Mesenchymal stem cell (in vitro differentiated cells and primary cell): ENCODE data around the gene CNTROB.

ENCODE experiments used
- DNase-seq: peaks from one replicate; pipeline ENCODE4 v3.0.0-alpha.2; 2013
- H2AFZ ChIP-seq: one replicate; pipeline ENCODE4 v1.6.1; 2013; ENCODE audit warnings: low read depth, mild to moderate bottlenecking, control low read depth, inconsistent platforms, low read length, moderate library complexity
- H2AK5ac ChIP-seq: 2 replicates; pipeline ENCODE4 v1.6.1; 2013; ENCODE audit warnings: low read length, moderate library complexity, mild to moderate bottlenecking, inconsistent platforms; ENCODE audit not compliant: severe bottlenecking
- H2BK120ac ChIP-seq: one replicate; pipeline ENCODE4 v1.6.1; 2013; ENCODE audit warnings: low read depth, mild to moderate bottlenecking, inconsistent platforms, low read length, moderate library complexity
- H2BK12ac ChIP-seq, 2 experiments: one replicate each; pipeline ENCODE4 v1.6.1; 2013; ENCODE audit warnings: inconsistent platforms in 2 of 2, low read length in 2 of 2, mild to moderate bottlenecking in 2 of 2, moderate library complexity in 2 of 2, control low read depth in 1 of 2
- H2BK15ac ChIP-seq: one replicate; pipeline ENCODE4 v1.6.1; 2013; ENCODE audit warnings: mild to moderate bottlenecking, low read depth, inconsistent platforms; ENCODE audit not compliant: poor library complexity, severe bottlenecking
- H2BK5ac ChIP-seq: 2 replicates; pipeline ENCODE4 v1.6.1; 2013; ENCODE audit warnings: low read depth, mild to moderate bottlenecking, low read length, control low read depth, inconsistent platforms; ENCODE audit not compliant: poor library complexity, severe bottlenecking
- H3K14ac ChIP-seq, 2 experiments: one replicate each; pipeline ENCODE4 v1.6.1; 2013; ENCODE audit warnings: inconsistent platforms in 2 of 2, low read length in 2 of 2, control low read depth in 1 of 2, mild to moderate bottlenecking in 1 of 2, moderate library complexity in 1 of 2
- H3K18ac ChIP-seq, 2 experiments: one replicate each; pipeline ENCODE4 v1.6.1; 2013; ENCODE audit warnings: inconsistent platforms in 2 of 2, low read length in 2 of 2, control low read depth in 1 of 2, low read depth in 1 of 2, mild to moderate bottlenecking in 1 of 2
- H3K23ac ChIP-seq, 2 experiments: one replicate each; pipeline ENCODE4 v1.6.1; 2013; ENCODE audit warnings: inconsistent platforms in 2 of 2, low read length in 2 of 2, mild to moderate bottlenecking in 2 of 2, moderate library complexity in 2 of 2, control low read depth in 1 of 2
- H3K27ac ChIP-seq: 2 replicates; pipeline ENCODE4 v1.5.1; 2013; ENCODE audit warnings: mild to moderate bottlenecking, moderate library complexity, low read length, control low read depth, inconsistent platforms; ENCODE audit not compliant: poor library complexity, severe bottlenecking
- H3K27me3 ChIP-seq, 2 experiments: 2 replicates each; pipeline versions ENCODE4 v1.6.1 to v1.7.0; 2013; ENCODE audit warnings: low read length in 2 of 2, mild to moderate bottlenecking in 2 of 2, moderate library complexity in 2 of 2, control low read depth in 1 of 2, inconsistent platforms in 1 of 2; ENCODE audit not compliant: control insufficient read depth in 1 of 2, insufficient read depth in 1 of 2
- H3K36me3 ChIP-seq, 2 experiments: 2 replicates each; pipeline versions ENCODE4 v1.6.1 to v1.7.0; 2013; ENCODE audit warnings: low read length in 2 of 2, control low read depth in 1 of 2, inconsistent platforms in 1 of 2, low read depth in 1 of 2, mild to moderate bottlenecking in 1 of 2; ENCODE audit not compliant: insufficient read depth in 2 of 2, control insufficient read depth in 1 of 2
- H3K4ac ChIP-seq, 2 experiments: one replicate each; pipeline ENCODE4 v1.6.1; 2013; ENCODE audit warnings: inconsistent platforms in 2 of 2, low read length in 2 of 2, mild to moderate bottlenecking in 2 of 2, moderate library complexity in 2 of 2, control low read depth in 1 of 2, low read depth in 1 of 2
- H3K4me1 ChIP-seq: 2 replicates; pipeline ENCODE4 v1.6.1; 2013; ENCODE audit warnings: low read depth, low read length, control low read depth; ENCODE audit not compliant: control insufficient read depth, insufficient read depth
- H3K4me2 ChIP-seq: 2 replicates; pipeline ENCODE4 v1.6.1; 2013; ENCODE audit warnings: low read length, mild to moderate bottlenecking, inconsistent platforms; ENCODE audit not compliant: poor library complexity, severe bottlenecking
- H3K4me3 ChIP-seq, 2 experiments: 2 replicates each; pipeline versions ENCODE4 v1.5.1 to v1.7.0; 2013; ENCODE audit warnings: low read length in 2 of 2, mild to moderate bottlenecking in 2 of 2, control low read depth in 1 of 2, low read depth in 1 of 2; ENCODE audit not compliant: insufficient read depth in 1 of 2
- H3K79me1 ChIP-seq: replicated peaks from 2 replicates; pipeline ENCODE4 v1.6.1; 2013; ENCODE audit warnings: mild to moderate bottlenecking, control low read depth, low read length, inconsistent platforms; ENCODE audit not compliant: poor library complexity, severe bottlenecking
- H3K9ac ChIP-seq: 2 replicates; pipeline ENCODE4 v1.7.0; 2013; ENCODE audit warnings: mild to moderate bottlenecking, low read length, moderate library complexity
- H3K9me3 ChIP-seq: 2 replicates; pipeline ENCODE4 v1.7.0; 2013; ENCODE audit warnings: mild to moderate bottlenecking, low read length; ENCODE audit not compliant: control insufficient read depth
- H4K8ac ChIP-seq: one replicate; pipeline ENCODE4 v1.6.1; 2013; ENCODE audit warnings: inconsistent platforms, mild to moderate bottlenecking, low read length, moderate library complexity
- H4K91ac ChIP-seq: one replicate; pipeline ENCODE4 v1.6.1; 2013; ENCODE audit warnings: mild to moderate bottlenecking, low read length, inconsistent platforms
- WGBS: methylation state at CpG from one replicate; pipeline ENCODE4 v1.1.7; 2013; ENCODE audit warnings: mixed read lengths; 5-methylcytosine and 5-hydroxymethylcytosine counted together

CNTROB gene

GRCh38 chr17:7915179-7915610 is 16.8 kb upstream of the CNTROB start:
- no peak overlapping the region for H3K27ac ChIP-seq
- no peaks in the 10 kb centered on the region for H3K27me3 ChIP-seq
- no peak overlapping the region for H2BK120ac ChIP-seq
- peak overlapping the region; percentile 62 for H2AFZ ChIP-seq
- no peak overlapping the region for H4K91ac ChIP-seq
- peaks cover 3% of the 10 kb centered on the region for H3K79me1 ChIP-seq
- 28% methylated on average over 11 of the region's 15 CpGs for WGBS
- peak overlapping the region in 1 of 2 experiments; percentile 66 for H3K14ac ChIP-seq
- peak overlapping the region in 1 of 2 experiments; percentile 79 for H3K23ac ChIP-seq
- peaks cover 15% of the 10 kb centered on the region for H3K4me1 ChIP-seq
- H3K9me3 ChIP-seq: no peaks in the 10 kb centered on the region
- no peak overlapping the region for H2BK15ac ChIP-seq
- H3K4ac ChIP-seq: peak overlapping the region in 1 of 2 experiments; percentile 55
- DNase-seq: no peak
- H4K8ac ChIP-seq: no peak overlapping the region
- peaks cover 23 to 26% of the 10 kb centered on the region in 2 experiments for H3K36me3 ChIP-seq
- H2AK5ac ChIP-seq: no peak overlapping the region
- peak overlapping the region; percentile 48 to 86 for H3K4me3 ChIP-seq
- H2BK12ac ChIP-seq: peak overlapping the region in 1 of 2 experiments; percentile 37
- peak overlapping the region; percentile 82 for H3K4me2 ChIP-seq
- H2BK5ac ChIP-seq: no peak overlapping the region
- peak overlapping the region in 1 of 2 experiments; percentile 96 for H3K18ac ChIP-seq
- H3K9ac ChIP-seq: peak overlapping the region; percentile 89

GRCh38 chr17:7915611-7916384 is 16.2 kb upstream of the CNTROB start, which contains the start of gene RNF227:
TSS of gene RNF227 (minus strand) at chr17:7916289. CDS start at chr17:7916195, 94 bp downstream.
- H3K27ac ChIP-seq: peak within 1 kb of the TSS; percentile 4
- peak within 1 kb of the TSS; percentile 93 for H4K91ac ChIP-seq
- H2BK15ac ChIP-seq: peak within 1 kb of the TSS; percentile 96
- H4K8ac ChIP-seq: peak within 1 kb of the TSS; percentile 99
- H3K18ac ChIP-seq: peak within 1 kb of the TSS; percentile 96 to 99
- peak within 1 kb of the TSS in 1 of 2 experiments; percentile 98 for H3K14ac ChIP-seq
- no peaks in the 10 kb centered on the region for H3K27me3 ChIP-seq
- peaks cover 15% of the 10 kb centered on the region for H3K4me1 ChIP-seq
- H3K4ac ChIP-seq: peak within 1 kb of the TSS; percentile 95 to 98
- 2% methylated on average over 96 of the region's 100 CpGs for WGBS
- peak within 1 kb of the TSS; percentile 8 to 81 for H2BK12ac ChIP-seq
- DNase-seq: peak; percentile 96
- H3K79me1 ChIP-seq: peaks cover 2% of the 10 kb centered on the region
- peak within 1 kb of the TSS; percentile 89 for H3K9ac ChIP-seq
- peaks cover 17 to 19% of the 10 kb centered on the region in 2 experiments for H3K36me3 ChIP-seq
- H2AFZ ChIP-seq: peak within 1 kb of the TSS; percentile 92
- peak within 1 kb of the TSS; percentile 90 for H2BK120ac ChIP-seq
- peak within 1 kb of the TSS; percentile 89 for H3K4me2 ChIP-seq
- H2BK5ac ChIP-seq: no peak within 1 kb of the TSS
- no peak within 1 kb of the TSS for H2AK5ac ChIP-seq
- H3K9me3 ChIP-seq: no peaks in the 10 kb centered on the region
- H3K23ac ChIP-seq: peak within 1 kb of the TSS in 1 of 2 experiments; percentile 92
- H3K4me3 ChIP-seq: peak within 1 kb of the TSS; percentile 48 to 86

GRCh38 chr17:7916385-7916682 is 15.7 kb upstream of the CNTROB start:
- peak overlapping the region; percentile 89 for H3K9ac ChIP-seq
- no peak overlapping the region for H3K14ac ChIP-seq
- no peak overlapping the region for H2BK5ac ChIP-seq
- H2BK15ac ChIP-seq: peak overlapping the region; percentile 96
- peaks cover 2% of the 10 kb centered on the region for H3K79me1 ChIP-seq
- peak overlapping the region; percentile 89 for H3K4me2 ChIP-seq
- no peaks in the 10 kb centered on the region for H3K9me3 ChIP-seq
- H3K23ac ChIP-seq: no peak overlapping the region
- H4K8ac ChIP-seq: peak overlapping the region; percentile 99
- H3K18ac ChIP-seq: peak overlapping the region; percentile 96 to 99
- no peak for DNase-seq
- peaks cover 12 to 14% of the 10 kb centered on the region in 2 experiments for H3K36me3 ChIP-seq
- H2AK5ac ChIP-seq: no peak overlapping the region
- peak overlapping the region; percentile 95 to 98 for H3K4ac ChIP-seq
- peak overlapping the region; percentile 20 to 75 for H3K4me3 ChIP-seq
- peak overlapping the region; percentile 92 for H2AFZ ChIP-seq
- H2BK12ac ChIP-seq: no peak overlapping the region
- H3K27ac ChIP-seq: no peak overlapping the region
- 58% methylated on average over 15 of the region's 15 CpGs for WGBS
- H3K4me1 ChIP-seq: peaks cover 15% of the 10 kb centered on the region
- H2BK120ac ChIP-seq: no peak overlapping the region
- H4K91ac ChIP-seq: peak overlapping the region; percentile 93
- H3K27me3 ChIP-seq: no peaks in the 10 kb centered on the region

GRCh38 chr17:7916808-7917207 is 15.2 kb upstream of the CNTROB start:
- peak overlapping the region; percentile 1 for H4K8ac ChIP-seq
- no peak overlapping the region for H2AK5ac ChIP-seq
- H3K9ac ChIP-seq: peak overlapping the region; percentile 89
- DNase-seq: peak; percentile 2
- no peak overlapping the region for H3K23ac ChIP-seq
- no peak overlapping the region for H3K18ac ChIP-seq
- H2BK12ac ChIP-seq: no peak overlapping the region
- no peak overlapping the region for H3K27ac ChIP-seq
- no peaks in the 10 kb centered on the region for H3K27me3 ChIP-seq
- H3K79me1 ChIP-seq: peaks cover 2% of the 10 kb centered on the region
- no peak overlapping the region for H3K4me2 ChIP-seq
- no peak overlapping the region for H2BK5ac ChIP-seq
- H2AFZ ChIP-seq: no peak overlapping the region
- peaks cover 15% of the 10 kb centered on the region for H3K4me1 ChIP-seq
- peaks cover 7 to 9% of the 10 kb centered on the region in 2 experiments for H3K36me3 ChIP-seq
- peak overlapping the region in 1 of 2 experiments; percentile 75 for H3K4me3 ChIP-seq
- WGBS: 63% methylated on average over 2 of the region's 2 CpGs
- no peak overlapping the region for H4K91ac ChIP-seq
- no peak overlapping the region for H2BK15ac ChIP-seq
- H3K9me3 ChIP-seq: no peaks in the 10 kb centered on the region
- H3K14ac ChIP-seq: no peak overlapping the region
- no peak overlapping the region for H3K4ac ChIP-seq
- H2BK120ac ChIP-seq: no peak overlapping the region
